Pancreas (tissue), 10 donors: Measurements from ENCODE around the gene TMEM132C. TPM values are rescaled to one million over a fixed set of nuclear protein-coding genes. Genes with fewer than 3 reads are reported as not detected.

Experiments
- ATAC-seq, 4 donors: fragments of 200-7000 bp; cut with Tn5 transposase; one replicate each; pipeline versions ENCODE4 v1.8.0 to v1.9.1; 2020; ENCODE audit warnings: mild to moderate bottlenecking in 4 of 4, moderate library complexity in 4 of 4
- DNase-seq, 6 donors: peaks; one replicate each; pipeline ENCODE4 v3.0.0-alpha.2; 2020
- FAIRE-seq: peaks from 2 replicates; lab custom pipeline; 2012; peaks lifted over from hg19 to GRCh38; lab: Jason Lieb, UNC
- H3K27ac ChIP-seq, 4 donors: fragments of 200-600 bp; sonication (generic); 1 replicate in 3 of 4; 2 replicates in 1 of 4; pipeline versions ENCODE4 v1.5.0 to v1.8.0; 2020
- H3K27me3 ChIP-seq, 4 donors: fragments of 200-600 bp; one replicate each; pipeline ENCODE4 v1.8.0; 2021
- H3K36me3 ChIP-seq, 3 donors: fragments of 200-600 bp; sonication (generic) in 1 of 3; one replicate each; pipeline versions ENCODE4 v1.5.0 to v1.8.0; 2020 to 2021
- H3K4me1 ChIP-seq, 3 donors: fragments of 200-600 bp; one replicate each; pipeline ENCODE4 v1.8.0; 2021
- H3K4me3 ChIP-seq, 4 donors: fragments of 200-600 bp; sonication (generic) in 2 of 4; one replicate each; pipeline versions ENCODE4 v1.5.0 to v1.8.0; 2020 to 2021
- H3K9me3 ChIP-seq, 4 donors: fragments of 200-600 bp; one replicate each; pipeline ENCODE4 v1.8.0; 2021
- CTCF ChIP-seq, 4 donors: fragments of 200-600 bp; sonication (generic) in 3 of 4; IDR thresholded peaks; one replicate each; pipeline versions ENCODE4 v1.5.0 to v1.8.0; 2021; ENCODE audit warnings: antibody characterized with exemption in 4 of 4
- WGBS, 2 donors: extraction: QIAGEN DNeasy Blood & Tissue Kit; methylation state at CpG; one replicate each; pipeline ENCODE4 v1.1.7; 2013; 5-methylcytosine and 5-hydroxymethylcytosine counted together
- intact Hi-C, 3 donors: fragments of 100-400 bp; cut with DNase I; formaldehyde crosslinking; loops; one replicate each; pipeline versions ENCODE4 v1.11.1 to v1.14.2; 2022
- polyA plus RNA-seq, 2 donors: library from polyadenylated mRNA; stranded (reverse); fragments of 200-250 nt; gene quantifications; one replicate each; pipeline ENCODE4 v1.2.3, GENCODE V29; 2013
- total RNA-seq, 6 donors: library from RNA; stranded (reverse); fragmentation: NEBNext Ultra II Directional in 4 of 6; extraction: Animal tissue kit (Norgen Biotek cat#: 25700) in 4 of 6; gene quantifications; one replicate each; pipeline versions ENCODE4 v1.2.1 to v1.2.4, GENCODE V29; 2021 to 2023
- donor health status: healthy with polysubstance abuse.
- donor health status: DM: no; HTN: no; CAD: no; lungs with moderate emphysema.
- donor health status: DM: no; HTN: no; CAD: no.
- donor health status: control.
- donor health status: control.
- donor health status: Bipolar disorder and iron deficiency.
- donor health status: DM: yes; HTN: yes; CAD: no.
- donor health status: DM: no; HTN: no; CAD: no.
- donor health status: DM: no; HTN: no; CAD: no.
- donor health status: DM: yes; HTN: yes; CAD: no.

The TMEM132C gene
- total and polyA plus RNA-seq, 8 donors, result 0.63 to 5.8 (median 3.1) TPM

DNA sequence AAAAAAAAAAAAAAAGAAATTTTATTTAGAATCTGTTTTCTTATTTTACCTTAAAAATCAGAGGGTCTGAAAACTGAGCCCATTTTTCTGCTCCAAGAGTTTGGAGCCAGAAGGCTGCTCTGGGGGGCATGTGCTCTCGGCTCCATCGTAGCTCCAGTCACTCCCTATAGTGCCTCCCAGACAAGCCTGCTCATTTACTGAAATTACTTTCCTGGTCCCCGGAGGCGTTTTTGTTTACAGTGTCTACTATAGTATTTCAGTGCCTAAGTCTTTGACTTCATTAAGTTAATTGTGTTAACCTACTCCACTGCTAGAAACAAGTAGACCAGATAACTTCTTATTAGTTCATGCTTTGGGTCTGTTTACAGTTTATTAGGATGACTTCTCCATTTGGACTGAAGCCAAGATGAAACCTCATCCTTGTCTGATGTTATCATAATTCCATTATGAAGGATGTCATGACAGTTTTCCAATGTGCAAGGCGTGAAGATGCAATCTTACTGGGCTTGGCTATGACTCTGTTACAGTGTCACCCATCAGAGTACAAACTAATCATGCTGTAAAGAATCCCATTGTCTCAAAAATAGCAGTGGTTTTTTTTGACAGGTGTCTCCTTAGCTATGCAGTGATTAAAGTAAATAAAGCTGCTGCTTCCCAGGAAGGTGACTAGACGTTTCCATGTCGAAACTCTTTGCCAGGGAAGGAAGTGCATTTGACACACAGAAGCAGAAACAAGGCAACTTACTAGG is 182.3 kb downstream of the TMEM132C start:
- H3K27ac ChIP-seq, result peak overlapping the region in 1 of 4 donors; percentile 30
- WGBS, 2 donors, result 36 to 44% methylated on average over 7 of the region's 7 CpGs
- no peaks in the 10 kb centered on the region for H3K36me3 ChIP-seq
- no peaks in the 10 kb centered on the region for H3K9me3 ChIP-seq
- no peak for TF ChIP-seq CTCF (IDR thresholded peaks at IDR 0.05)
- DNase-seq (no peak), ATAC-seq (no peak), FAIRE-seq (no peak)
- H3K4me1 ChIP-seq, result peaks cover 0 to 5% (median 3%) of the 10 kb centered on the region in 3 donors
- no peak overlapping the region for H3K4me3 ChIP-seq
- H3K27me3 ChIP-seq, result no peaks in the 10 kb centered on the region
- intact Hi-C loops, result no loop called here

GRCh38 chr12:128450810-128451209 is 183.8 kb downstream of the TMEM132C start:
- WGBS, 2 donors, result 64 to 83% methylated on average over 3 of the region's 3 CpGs
- Histone ChIP-seq H3K27me3 (no peaks in the 10 kb centered on the region), H3K4me3 (no peak overlapping the region), H3K27ac (no peak overlapping the region), H3K9me3 (no peaks in the 10 kb centered on the region), H3K36me3 (no peaks in the 10 kb centered on the region), H3K4me1 (peaks cover 0 to 5% (median 3%) of the 10 kb centered on the region in 3 donors)
- intact Hi-C loops, result no loop called here
- DNase-seq (no peak), FAIRE-seq (no peak), ATAC-seq (no peak)
- TF ChIP-seq CTCF (IDR thresholded peaks at IDR 0.05), result no peak

DNA sequence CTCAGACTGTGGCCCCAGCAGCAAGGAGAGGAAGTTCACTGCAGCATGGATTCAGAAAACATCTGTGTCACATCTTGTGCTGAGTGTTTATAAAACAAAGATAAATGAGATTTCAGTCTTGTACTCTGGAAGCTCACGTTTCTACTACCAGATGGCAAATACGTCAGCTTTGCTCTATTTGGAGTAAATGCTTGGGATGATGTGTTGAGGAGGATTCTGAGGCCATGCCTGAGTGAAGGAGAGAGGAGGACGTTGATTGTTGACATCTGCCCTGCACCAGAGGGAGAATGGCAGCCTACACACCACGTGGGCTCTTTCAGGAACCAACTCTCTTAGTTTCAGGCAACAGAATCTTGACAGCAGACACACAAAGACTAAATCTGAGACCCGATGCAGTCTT is 188.9 kb downstream of the TMEM132C start:
- Histone ChIP-seq H3K4me3 (no peak overlapping the region), H3K9me3 (no peaks in the 10 kb centered on the region), H3K4me1 (peaks cover 0 to 5% (median 1%) of the 10 kb centered on the region in 3 donors), H3K36me3 (no peaks in the 10 kb centered on the region), H3K27me3 (no peaks in the 10 kb centered on the region), H3K27ac (no peak overlapping the region)
- FAIRE-seq, result no peak
- WGBS, 2 donors, result 38 to 43% methylated on average over 5 of the region's 5 CpGs
- intact Hi-C loops, result no loop called here
- no peak for DNase-seq
- TF ChIP-seq CTCF (IDR thresholded peaks at IDR 0.05), result no peak
- ATAC-seq, result no peak

GRCh38 chr12:128456922-128457321 is 190.0 kb downstream of the TMEM132C start:
- FAIRE-seq, result no peak
- Histone ChIP-seq H3K27ac (no peak overlapping the region), H3K27me3 (no peaks in the 10 kb centered on the region), H3K4me3 (no peak overlapping the region), H3K4me1 (peaks cover 0 to 2% (median 0%) of the 10 kb centered on the region in 3 donors), H3K9me3 (no peaks in the 10 kb centered on the region), H3K36me3 (no peaks in the 10 kb centered on the region)
- intact Hi-C loops, result no loop called here
- no peak for DNase-seq
- TF ChIP-seq CTCF (IDR thresholded peaks at IDR 0.05), result no peak
- no peak for ATAC-seq
- 89 to 92% methylated on average over 3 of the region's 3 CpGs for WGBS, 2 donors

DNA sequence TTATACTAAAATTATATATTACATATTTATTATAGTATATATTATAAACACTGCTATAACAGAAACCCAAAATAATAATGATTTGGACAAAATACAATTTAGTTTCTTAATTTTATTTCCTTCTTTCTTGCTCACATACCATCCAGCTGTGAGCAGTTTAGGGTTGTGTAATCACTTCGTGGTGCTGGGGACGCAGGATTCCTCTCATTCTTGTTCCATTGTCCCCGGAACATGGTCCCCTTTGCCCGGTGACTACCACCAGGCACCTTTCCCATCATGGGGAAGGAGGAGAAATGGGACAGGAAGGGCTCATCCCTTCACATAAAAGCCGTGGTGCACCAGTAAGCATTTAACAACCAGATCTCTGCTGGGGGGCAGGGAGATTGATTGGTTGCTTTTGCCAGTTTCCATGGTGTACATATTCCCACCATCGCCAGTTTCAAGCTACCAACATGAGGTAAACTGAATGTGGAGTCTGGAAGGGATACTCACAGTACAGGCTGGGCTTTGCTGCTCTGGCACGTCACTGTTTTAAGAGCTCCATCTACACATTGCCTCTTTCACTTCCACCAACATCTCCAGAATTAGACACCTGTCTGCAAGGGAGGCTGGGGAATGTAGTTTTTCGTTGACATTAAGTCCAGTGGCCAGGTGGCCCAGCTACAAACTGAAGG is 191.5 kb downstream of the TMEM132C start:
- no peaks in the 10 kb centered on the region for H3K4me1 ChIP-seq
- 26 to 28% methylated on average over 8 of the region's 8 CpGs for WGBS, 2 donors
- no peaks in the 10 kb centered on the region for H3K27me3 ChIP-seq
- H3K4me3 ChIP-seq, result no peak overlapping the region
- H3K27ac ChIP-seq, result no peak overlapping the region
- TF ChIP-seq CTCF (IDR thresholded peaks at IDR 0.05), result no peak
- DNase-seq (no peak), FAIRE-seq (no peak), ATAC-seq (no peak)
- H3K36me3 ChIP-seq, result no peaks in the 10 kb centered on the region
- no peaks in the 10 kb centered on the region for H3K9me3 ChIP-seq
- intact Hi-C loops, result no loop called here
